Stimulated activated CD4-positive, alpha-beta T cell treated with anti-CD3 and anti-CD28 coated beads, Interleukin-2, amount 100 ng/mL, for 4 hours (primary cell): ENCODE results near the gene STPG3.

ENCODE experiments used
- DNase-seq: peaks from one replicate; pipeline ENCODE4 v3.0.0-alpha.2; 2020; ENCODE audit warnings: low read depth

The STPG3 gene

GRCh38 chr9:137302118-137302448 is 51.0 kb downstream of the STPG3 start, which contains the start of gene NRARP:
Gene NRARP, minus strand, starts transcription at chr9:137302271. Its CDS starts 343 bp downstream, at chr9:137301928.
- peak; percentile 92 for DNase-seq

- DNase-seq = no peak
Observed at GRCh38 chr9:137302449-137303150, 51.5 kb downstream of the STPG3 start.
